GM13976 (cell line): ENCODE measurements around the gene FUT9.

Source experiments
- DNase-seq: peaks from one replicate; pipeline ENCODE4 v3.0.0; 2012; ENCODE audit warnings: low spot score
- in situ Hi-C: fragments of 300-500 bp; cut with MboI; formaldehyde crosslinking; loops from one replicate; pipeline ENCODE4 v1.12.0; 2022; ENCODE audit warnings: low sequenced_read_pairs, mixed read lengths, inconsistent platforms; ENCODE audit not compliant: unreplicated experiment
- TF ChIP-seq, protein P1 (sequence below): IDR thresholded peaks from 2 replicates; pipeline ENCODE4 v1.5.1; 2012; ENCODE audit warnings: borderline replicate concordance, mild to moderate bottlenecking; ENCODE audit not compliant: insufficient read depth; ENCODE audit errors: extremely low read depth, missing control alignments, control extremely low read depth

The FUT9 gene

DNA sequence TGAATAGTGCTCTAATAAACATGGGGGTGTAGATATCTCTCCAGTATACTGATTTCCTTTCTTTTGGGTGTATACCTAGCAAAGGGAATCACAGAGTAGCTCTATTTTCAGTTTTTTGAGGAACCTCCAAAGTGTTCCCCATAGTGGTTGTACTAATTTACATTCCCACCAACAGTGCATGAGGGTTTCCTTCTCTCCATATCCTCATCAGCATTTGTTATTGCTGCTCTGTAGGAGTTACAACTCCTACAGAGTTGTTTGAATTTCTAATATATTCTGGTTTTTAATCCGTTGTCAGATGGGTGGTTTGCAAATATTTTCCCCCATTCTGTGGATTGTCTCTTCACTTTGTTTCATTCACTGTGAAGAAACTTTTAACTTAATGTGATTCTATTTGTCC, 207.9 kb downstream of the FUT9 start:
- TF ChIP-seq, protein P1, sequence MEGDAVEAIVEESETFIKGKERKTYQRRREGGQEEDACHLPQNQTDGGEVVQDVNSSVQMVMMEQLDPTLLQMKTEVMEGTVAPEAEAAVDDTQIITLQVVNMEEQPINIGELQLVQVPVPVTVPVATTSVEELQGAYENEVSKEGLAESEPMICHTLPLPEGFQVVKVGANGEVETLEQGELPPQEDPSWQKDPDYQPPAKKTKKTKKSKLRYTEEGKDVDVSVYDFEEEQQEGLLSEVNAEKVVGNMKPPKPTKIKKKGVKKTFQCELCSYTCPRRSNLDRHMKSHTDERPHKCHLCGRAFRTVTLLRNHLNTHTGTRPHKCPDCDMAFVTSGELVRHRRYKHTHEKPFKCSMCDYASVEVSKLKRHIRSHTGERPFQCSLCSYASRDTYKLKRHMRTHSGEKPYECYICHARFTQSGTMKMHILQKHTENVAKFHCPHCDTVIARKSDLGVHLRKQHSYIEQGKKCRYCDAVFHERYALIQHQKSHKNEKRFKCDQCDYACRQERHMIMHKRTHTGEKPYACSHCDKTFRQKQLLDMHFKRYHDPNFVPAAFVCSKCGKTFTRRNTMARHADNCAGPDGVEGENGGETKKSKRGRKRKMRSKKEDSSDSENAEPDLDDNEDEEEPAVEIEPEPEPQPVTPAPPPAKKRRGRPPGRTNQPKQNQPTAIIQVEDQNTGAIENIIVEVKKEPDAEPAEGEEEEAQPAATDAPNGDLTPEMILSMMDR, result no peak
- in situ Hi-C loops, result no loop called here
- DNase-seq, result no peak

DNA sequence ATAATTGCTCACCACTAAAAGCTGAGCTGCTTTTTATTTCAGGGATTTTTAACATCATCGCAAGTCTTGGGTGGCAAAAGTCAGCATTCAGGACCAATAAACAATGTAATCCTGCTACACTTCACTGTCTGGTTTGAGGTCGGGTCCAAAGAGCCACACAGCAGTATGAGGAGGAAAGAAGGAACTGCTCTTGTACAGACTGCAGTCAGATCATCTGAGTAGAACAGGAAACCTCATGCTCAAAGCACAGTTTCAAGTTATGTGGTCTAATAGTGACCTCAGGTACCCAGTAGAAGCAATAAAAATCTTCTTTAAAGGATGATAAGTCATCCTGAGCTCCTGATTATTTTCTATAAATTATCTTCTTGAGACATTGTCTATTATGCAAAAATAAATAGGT, 211.4 kb downstream of the FUT9 start:
- in situ Hi-C loops, result no loop called here
- DNase-seq, result no peak
- TF ChIP-seq, protein P1, result no peak

DNA sequence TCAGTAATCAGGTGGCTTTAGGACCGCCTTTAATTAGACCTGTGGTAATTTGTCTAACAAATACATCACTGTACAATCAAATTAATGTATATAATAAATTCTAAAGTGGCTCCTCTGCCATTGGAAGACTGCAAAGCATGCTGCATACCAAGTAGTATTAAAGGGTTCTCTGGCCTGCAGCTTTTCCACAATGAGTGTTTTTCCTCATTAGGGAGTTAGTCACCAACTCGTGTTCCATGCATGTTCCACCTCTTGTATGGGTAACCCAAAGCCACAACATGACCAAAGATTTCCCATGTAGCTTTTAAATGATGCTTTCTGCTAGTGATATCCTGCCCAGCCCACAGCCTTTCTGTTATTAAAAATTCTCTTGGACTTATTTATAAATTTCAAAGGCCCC, 218.7 kb downstream of the FUT9 start:
- TF ChIP-seq, protein P1, result no peak
- no peak for DNase-seq
- in situ Hi-C loops, result no loop called here

DNA sequence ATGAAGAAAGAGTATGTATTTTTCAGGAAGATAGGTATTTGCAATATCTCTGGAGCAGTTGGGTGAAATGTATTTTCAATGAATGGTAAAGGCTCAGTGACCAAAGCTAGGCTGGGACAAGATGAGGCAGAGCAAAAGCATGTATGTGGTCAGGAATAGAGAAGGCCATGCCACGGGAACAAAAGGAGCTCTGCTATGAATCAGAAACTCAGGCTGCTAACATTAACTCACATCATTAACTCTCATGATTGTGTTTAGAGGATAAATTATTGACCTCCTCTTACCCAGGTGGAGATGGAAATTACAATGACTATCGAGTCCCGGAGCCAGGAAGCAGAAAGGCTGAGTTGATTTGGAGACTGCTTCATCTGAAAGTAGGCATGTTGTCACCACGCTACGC, 220.2 kb downstream of the FUT9 start:
- TF ChIP-seq, protein P1, result no peak
- in situ Hi-C loops, result no loop called here
- no peak for DNase-seq

DNA sequence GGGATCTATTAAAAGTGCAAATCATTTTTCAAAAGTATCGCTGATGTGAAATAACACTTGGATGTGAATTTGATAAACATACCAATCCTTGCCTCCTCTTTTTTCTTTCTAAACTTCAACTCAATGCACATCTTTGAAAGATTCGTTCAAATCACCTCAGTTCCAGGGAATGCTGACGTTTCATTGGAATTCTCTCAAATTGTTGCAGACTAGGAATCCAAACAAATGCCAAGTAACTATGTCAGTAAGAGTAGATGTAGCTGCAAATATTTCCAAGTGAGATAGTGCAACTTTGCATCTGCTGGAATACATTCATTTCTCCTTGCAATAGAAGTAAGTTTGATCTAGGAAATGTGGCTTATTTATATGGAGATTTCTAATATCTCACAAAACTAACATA, 220.7 kb downstream of the FUT9 start:
- in situ Hi-C loops, result no loop called here
- TF ChIP-seq, protein P1, result no peak
- no peak for DNase-seq

DNA sequence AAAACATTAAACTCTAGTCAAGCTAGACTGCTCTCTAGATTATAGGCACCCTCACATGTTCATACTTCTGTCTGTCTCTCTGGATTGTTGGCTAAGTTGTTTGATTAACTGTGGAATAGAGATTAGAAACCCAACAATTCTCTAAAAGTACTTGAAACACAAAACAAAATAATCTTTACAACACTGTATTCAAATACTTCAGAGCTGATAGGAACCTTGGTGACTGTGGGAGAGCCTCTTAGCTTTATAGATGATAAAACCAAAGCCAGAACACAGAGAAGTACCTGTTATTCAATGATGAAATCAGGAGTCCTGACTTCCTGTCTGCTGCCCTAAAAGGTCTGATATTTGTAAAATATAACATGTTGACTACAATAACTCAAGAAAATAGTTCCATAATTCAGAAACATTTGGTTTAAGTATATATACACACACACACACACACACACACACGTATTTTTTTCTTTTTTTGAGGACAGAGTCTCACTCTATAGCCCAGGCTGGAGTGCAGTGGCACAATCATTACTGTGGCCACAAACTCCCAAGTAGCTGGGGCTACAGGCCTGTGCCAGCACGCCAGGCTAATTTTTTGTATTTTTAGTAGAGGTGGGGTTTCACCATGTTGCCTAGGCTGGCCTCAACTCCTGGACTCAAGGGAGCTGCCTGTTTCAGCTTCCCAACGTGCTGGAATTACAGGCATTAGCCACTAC, 222.0 kb downstream of the FUT9 start:
- in situ Hi-C loops, result no loop called here
- TF ChIP-seq, protein P1, result no peak
- no peak for DNase-seq
